NCI-H1417 (cell line): ENCODE measurements around the gene GUCY2D.
"Not testable (repeated sequence)": the region's sequence is repeated elsewhere in the genome, so short reads cannot be mapped to it uniquely, and the experiment has no call there.

Source experiments
- DNase-seq, 3 experiments: peaks; one replicate each; lab custom pipeline; 2025; lab: John Stamatoyannopoulos, UW

Gene GUCY2D

GRCh38 chr17:8016632-8017424 lies 14.4 kb downstream of the GUCY2D start:
- peak; percentile 13 to 66 (median 44) for DNase-seq

GRCh38 chr17:8018436-8018835 lies 16.0 kb downstream of the GUCY2D start:
- DNase-seq = no peak

GRCh38 chr17:8019166-8019565 lies 16.8 kb downstream of the GUCY2D start:
- DNase-seq = no peak

GRCh38 chr17:8019665-8020650 lies 17.5 kb downstream of the GUCY2D start:
- DNase-seq = no peak

- no peak for DNase-seq
Measured at GRCh38 chr17:8020776-8021564, 18.6 kb downstream of the GUCY2D start.

GRCh38 chr17:8021565-8022359 lies 19.3 kb downstream of the GUCY2D start:
- DNase-seq = no peak

GRCh38 chr17:8022360-8023003 lies 20.1 kb downstream of the GUCY2D start:
- DNase-seq = no peak

GRCh38 chr17:8024161-8024560 lies 21.7 kb downstream of the GUCY2D start:
- DNase-seq = not testable (repeated sequence)

GRCh38 chr17:8025176-8025911 lies 22.9 kb downstream of the GUCY2D start:
- no peak for DNase-seq

GRCh38 chr17:8029121-8029520 lies 26.7 kb downstream of the GUCY2D start:
- no peak for DNase-seq

- DNase-seq = no peak
Measured at GRCh38 chr17:8031261-8031661, 28.8 kb downstream of the GUCY2D start.

GRCh38 chr17:8031950-8032349 lies 29.5 kb downstream of the GUCY2D start:
- DNase-seq = no peak

- DNase-seq = no peak
Measured at GRCh38 chr17:8032442-8032841, 30.0 kb downstream of the GUCY2D start.

- no peak for DNase-seq
Measured at GRCh38 chr17:8038954-8039610, 36.7 kb downstream of the GUCY2D start, which contains the start of gene ALOX15B. Gene ALOX15B (plus strand): TSS chr17:8039059. CDS start chr17:8039156, 97 bp downstream.

- no peak for DNase-seq
Measured at GRCh38 chr17:8039611-8040168, 37.3 kb downstream of the GUCY2D start.

GRCh38 chr17:8041249-8041928 lies 39.0 kb downstream of the GUCY2D start:
- peak; percentile 6 to 46 (median 10) for DNase-seq

- DNase-seq = no peak
Measured at GRCh38 chr17:8041979-8042378, 39.6 kb downstream of the GUCY2D start.
